CD8-positive, alpha-beta memory T cell (primary cell): Measurements from ENCODE around the gene CASK. TPM values are rescaled to one million over a fixed set of nuclear protein-coding genes. Genes with fewer than 3 reads are reported as not detected.
A peak's percentile ranks its signal among the peaks of the same experiment; 100 is the strongest.

Experiments used
- CTCF ChIA-PET: fragments of 350-600 bp; sonication (Branson Sonifier 250); formaldehyde crosslinking; loops from one replicate; lab custom pipeline; 2021; ENCODE audit warnings: antibody characterized with exemption; lab: Charles Lee
- POLR2A ChIA-PET: fragments of 350-600 bp; sonication (Branson Sonifier 250); formaldehyde crosslinking; loops from one replicate; lab custom pipeline; 2021; ENCODE audit warnings: antibody characterized with exemption; lab: Charles Lee
- DNase-seq, 5 donors: peaks; one replicate each; pipeline versions ENCODE4 v3.0.0 to v3.0.0-alpha.2; 2020 to 2022; ENCODE audit warnings: mixed read lengths in 1 of 5
- H3K27ac ChIP-seq: one replicate; pipeline ENCODE4 v1.7.0; 2013; ENCODE audit warnings: low read depth, mild to moderate bottlenecking, low read length, moderate library complexity
- H3K27me3 ChIP-seq: 2 replicates; pipeline ENCODE4 v1.7.0; 2013; ENCODE audit warnings: low read length, mild to moderate bottlenecking; ENCODE audit not compliant: insufficient read depth, poor library complexity, severe bottlenecking
- H3K36me3 ChIP-seq: 2 replicates; pipeline ENCODE4 v1.7.0; 2013; ENCODE audit warnings: mild to moderate bottlenecking, low read length, moderate library complexity; ENCODE audit not compliant: insufficient read depth
- H3K4me1 ChIP-seq: 2 replicates; pipeline ENCODE4 v1.7.0; 2013; ENCODE audit warnings: mild to moderate bottlenecking, low read length, moderate library complexity; ENCODE audit not compliant: insufficient read depth
- H3K4me3 ChIP-seq: 2 replicates; pipeline ENCODE4 v1.7.0; 2013; ENCODE audit warnings: mild to moderate bottlenecking, low read length
- H3K9me3 ChIP-seq: 2 replicates; pipeline ENCODE4 v1.7.0; 2013; ENCODE audit warnings: mild to moderate bottlenecking, low read length
- H3K27ac Mint-ChIP-seq, 8 donors: one replicate each; pipeline ENCODE4 v1.8.0; 2020 to 2021; ENCODE audit warnings: mixed read lengths in 8 of 8, mild to moderate bottlenecking in 6 of 8, inconsistent platforms in 3 of 8, moderate library complexity in 3 of 8
- H3K27me3 Mint-ChIP-seq, 2 donors: one replicate each; pipeline ENCODE4 v1.8.0; 2020 to 2021; ENCODE audit warnings: mixed read lengths in 2 of 2, mild to moderate bottlenecking in 1 of 2, moderate library complexity in 1 of 2
- H3K36me3 Mint-ChIP-seq, 3 donors: one replicate each; pipeline ENCODE4 v1.8.0; 2020 to 2021; ENCODE audit warnings: mixed read lengths in 3 of 3, inconsistent platforms in 1 of 3, mild to moderate bottlenecking in 1 of 3
- H3K4me1 Mint-ChIP-seq, 3 donors: one replicate each; pipeline ENCODE4 v1.8.0; 2020 to 2021; ENCODE audit warnings: mixed read lengths in 3 of 3, inconsistent platforms in 1 of 3, mild to moderate bottlenecking in 1 of 3
- H3K4me3 Mint-ChIP-seq, 7 donors: one replicate each; pipeline ENCODE4 v1.8.0; 2020 to 2021; ENCODE audit warnings: mixed read lengths in 7 of 7, mild to moderate bottlenecking in 6 of 7, moderate library complexity in 4 of 7, inconsistent platforms in 2 of 7
- H3K9me3 Mint-ChIP-seq, 5 donors: one replicate each; pipeline ENCODE4 v1.8.0; 2020 to 2022; ENCODE audit warnings: mixed read lengths in 5 of 5, mild to moderate bottlenecking in 3 of 5, moderate library complexity in 2 of 5, inconsistent platforms in 1 of 5
- polyA plus RNA-seq: library from polyadenylated mRNA; unstranded; fragments of 300-500 nt; fragmentation: Illumina TruSeq; gene quantifications from one replicate; pipeline ENCODE4 v1.2.3, GENCODE V29; 2021
- total RNA-seq, 2 experiments: library from RNA; stranded (reverse); gene quantifications; one replicate each; pipeline ENCODE4 v1.2.3, GENCODE V29; 2021

Gene CASK
- total and polyA plus RNA-seq, 3 experiments from 2014 or later, result 20.2 to 32.5 (median 28.4) TPM

DNA sequence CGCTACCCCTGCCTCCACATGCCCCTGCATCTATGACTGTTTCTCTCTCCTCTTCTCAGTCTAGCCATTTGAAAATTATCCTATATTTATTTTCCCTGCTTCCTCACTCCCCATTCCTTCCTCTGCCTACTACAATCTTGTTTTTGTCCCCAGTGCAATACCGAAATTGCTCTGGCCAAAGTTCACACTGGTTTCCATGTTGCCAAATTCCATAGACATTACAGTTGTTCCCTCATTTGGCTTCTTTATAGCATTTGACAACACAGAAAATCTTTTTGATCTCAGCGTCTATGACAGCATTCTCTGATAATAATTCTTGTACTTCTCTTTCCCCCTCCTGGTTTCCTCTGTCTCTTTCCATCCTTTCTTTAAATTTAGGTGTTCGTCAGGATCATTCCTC is 100.0 kb downstream of the CASK start:
- Mint-ChIP-seq H3K4me1 (peaks cover 13 to 43% (median 19%) of the 10 kb centered on the region in 3 donors), H3K4me3 (no peak overlapping the region), H3K27ac (peak overlapping the region in 1 of 8 donors; percentile 33), H3K9me3 (peaks cover 0 to 4% (median 0%) of the 10 kb centered on the region in 5 donors), H3K27me3 (no peaks in the 10 kb centered on the region), H3K36me3 (peaks cover 4 to 22% (median 8%) of the 10 kb centered on the region in 3 donors)
- Histone ChIP-seq H3K4me1 (no peaks in the 10 kb centered on the region), H3K36me3 (no peaks in the 10 kb centered on the region), H3K27ac (no peak overlapping the region), H3K4me3 (no peak overlapping the region), H3K27me3 (no peaks in the 10 kb centered on the region), H3K9me3 (no peaks in the 10 kb centered on the region)
- CTCF ChIA-PET, result no interaction called here
- POLR2A ChIA-PET, result no interaction called here
- no peak for DNase-seq

DNA sequence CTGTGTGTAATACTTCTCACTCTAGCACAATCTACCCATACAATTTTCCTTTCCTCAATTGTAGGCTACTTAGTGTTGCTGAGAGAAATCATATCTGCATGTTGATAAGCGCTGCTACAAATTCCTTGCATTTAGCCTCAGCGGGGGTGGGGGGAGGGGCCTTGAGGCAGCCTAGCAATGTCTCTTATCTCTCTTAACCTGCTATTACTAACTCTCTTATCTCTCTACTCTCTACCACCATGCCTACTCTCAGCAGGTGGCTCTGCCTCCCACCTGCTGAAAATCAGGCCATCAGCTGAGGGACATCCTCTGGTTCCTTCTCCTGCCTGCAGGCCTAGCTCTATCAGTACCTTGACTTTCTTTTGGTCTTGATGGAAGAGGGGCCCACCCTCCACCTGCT is 100.5 kb downstream of the CASK start:
- H3K36me3 Mint-ChIP-seq, result peaks cover 4 to 23% (median 8%) of the 10 kb centered on the region in 3 donors
- Histone ChIP-seq H3K9me3 (no peaks in the 10 kb centered on the region), H3K27ac (no peak overlapping the region), H3K36me3 (no peaks in the 10 kb centered on the region), H3K4me3 (no peak overlapping the region), H3K4me1 (no peaks in the 10 kb centered on the region), H3K27me3 (no peaks in the 10 kb centered on the region)
- H3K9me3 Mint-ChIP-seq, result peaks cover 0 to 4% (median 0%) of the 10 kb centered on the region in 5 donors
- CTCF ChIA-PET, result interaction anchor here (0.7 kb wide), 1 partner anchor 1728 kb away, joined by 4 read pairs; no protein-coding TSS in a partner anchor
- H3K27ac Mint-ChIP-seq, result no peak overlapping the region
- H3K4me3 Mint-ChIP-seq, result no peak overlapping the region
- POLR2A ChIA-PET, result no interaction called here
- H3K27me3 Mint-ChIP-seq, result no peaks in the 10 kb centered on the region
- DNase-seq, result no peak
- peaks cover 11 to 39% (median 14%) of the 10 kb centered on the region in 3 donors for H3K4me1 Mint-ChIP-seq

DNA sequence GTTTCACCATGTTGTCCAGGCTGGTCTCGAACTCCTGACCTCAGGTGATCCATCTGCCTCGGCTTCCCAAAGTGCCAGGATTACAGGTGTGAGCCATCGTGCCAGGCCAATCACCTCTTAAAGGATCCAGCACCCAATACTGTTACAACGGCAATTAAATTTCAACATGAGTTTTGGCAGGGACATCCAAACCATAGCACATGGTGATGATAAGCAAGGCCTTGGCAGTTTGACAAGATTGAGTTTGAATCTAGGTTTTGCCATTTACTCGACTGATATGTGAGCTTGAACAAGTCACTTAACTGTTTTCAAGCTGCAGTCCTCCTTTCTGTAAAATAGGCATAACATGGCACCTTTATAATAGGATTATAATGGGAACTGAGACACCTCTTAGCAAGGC is 115.3 kb downstream of the CASK start:
- Histone ChIP-seq H3K27ac (no peak overlapping the region), H3K27me3 (no peaks in the 10 kb centered on the region), H3K4me3 (no peak overlapping the region), H3K36me3 (no peaks in the 10 kb centered on the region), H3K9me3 (no peaks in the 10 kb centered on the region), H3K4me1 (no peaks in the 10 kb centered on the region)
- CTCF ChIA-PET, result no interaction called here
- Mint-ChIP-seq H3K9me3 (peaks cover 0 to 6% (median 2%) of the 10 kb centered on the region in 5 donors), H3K4me3 (no peak overlapping the region), H3K27me3 (peaks cover 0 to 5% of the 10 kb centered on the region in 2 donors), H3K27ac (no peak overlapping the region), H3K4me1 (peaks cover 14 to 31% (median 23%) of the 10 kb centered on the region in 3 donors), H3K36me3 (peaks cover 0 to 7% (median 3%) of the 10 kb centered on the region in 3 donors)
- POLR2A ChIA-PET, result no interaction called here
- DNase-seq, result no peak

DNA sequence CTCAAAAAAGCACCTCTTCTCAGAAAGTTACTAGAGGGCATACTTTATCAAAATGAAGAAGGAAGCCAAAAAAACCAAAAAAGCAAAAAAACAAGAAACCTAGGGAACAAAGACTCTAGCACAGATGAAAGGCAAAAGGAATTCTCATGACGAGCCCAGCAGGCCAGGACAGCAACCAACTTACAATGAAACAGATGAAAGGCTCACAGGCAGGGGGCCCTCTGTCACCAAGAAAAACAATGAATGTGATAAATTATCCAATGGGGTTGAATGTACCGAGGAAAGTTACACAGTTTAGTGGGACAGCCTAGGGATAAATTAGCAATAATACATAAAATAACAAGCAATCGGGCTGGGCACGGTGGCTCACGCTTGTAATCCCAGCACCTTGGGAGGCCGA is 120.4 kb downstream of the CASK start:
- H3K27me3 ChIP-seq, result no peaks in the 10 kb centered on the region
- H3K27ac Mint-ChIP-seq, result no peak overlapping the region
- ChIA-PET CTCF (no interaction called here), POLR2A (no interaction called here)
- no peak overlapping the region for H3K27ac ChIP-seq
- peaks cover 10 to 18% (median 11%) of the 10 kb centered on the region in 3 donors for H3K36me3 Mint-ChIP-seq
- H3K27me3 Mint-ChIP-seq, result no peaks in the 10 kb centered on the region
- H3K4me3 ChIP-seq, result no peak overlapping the region
- no peaks in the 10 kb centered on the region for H3K36me3 ChIP-seq
- H3K9me3 Mint-ChIP-seq, result peaks cover 0 to 3% (median 2%) of the 10 kb centered on the region in 5 donors
- DNase-seq, result no peak
- H3K9me3 ChIP-seq, result no peaks in the 10 kb centered on the region
- no peaks in the 10 kb centered on the region for H3K4me1 ChIP-seq
- H3K4me1 Mint-ChIP-seq, result peaks cover 28 to 53% (median 33%) of the 10 kb centered on the region in 3 donors
- no peak overlapping the region for H3K4me3 Mint-ChIP-seq

DNA sequence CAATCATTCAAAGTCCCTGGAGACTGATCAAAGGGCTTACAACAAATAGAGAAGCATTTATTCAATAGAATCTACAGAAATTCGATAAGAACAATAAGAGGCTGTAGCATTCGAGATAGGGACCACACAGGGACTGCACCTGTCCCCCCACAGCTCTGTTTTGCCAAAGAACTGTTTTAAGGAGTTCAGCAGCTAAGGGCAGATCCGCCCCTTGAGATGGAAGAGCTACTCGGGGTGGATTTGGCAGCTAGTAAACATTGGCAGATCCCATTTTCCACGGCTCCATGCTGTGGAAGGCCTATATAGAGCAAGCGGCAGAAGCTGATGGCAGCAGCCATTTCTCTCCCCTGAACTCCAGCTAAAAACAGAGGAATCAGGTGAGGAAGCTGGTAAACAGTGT is 123.7 kb downstream of the CASK start:
- H3K27ac ChIP-seq, result no peak overlapping the region
- peaks cover 29 to 54% (median 38%) of the 10 kb centered on the region in 3 donors for H3K4me1 Mint-ChIP-seq
- peak overlapping the region in 2 of 8 donors; percentile 44 to 58 for H3K27ac Mint-ChIP-seq
- no peak overlapping the region for H3K4me3 ChIP-seq
- no peaks in the 10 kb centered on the region for H3K36me3 ChIP-seq
- peaks cover 10% of the 10 kb centered on the region for H3K4me1 ChIP-seq
- ChIA-PET POLR2A (no interaction called here), CTCF (interaction anchor here (1.8 kb wide), 1 partner anchor 1758 kb away, joined by 9 read pairs; no protein-coding TSS in a partner anchor)
- DNase-seq, result no peak
- no peaks in the 10 kb centered on the region for H3K27me3 ChIP-seq
- no peaks in the 10 kb centered on the region for H3K9me3 ChIP-seq
- H3K4me3 Mint-ChIP-seq, result no peak overlapping the region
- H3K27me3 Mint-ChIP-seq, result no peaks in the 10 kb centered on the region
- H3K9me3 Mint-ChIP-seq, result peaks cover 0 to 3% (median 2%) of the 10 kb centered on the region in 5 donors
- peaks cover 10 to 19% (median 11%) of the 10 kb centered on the region in 3 donors for H3K36me3 Mint-ChIP-seq

DNA sequence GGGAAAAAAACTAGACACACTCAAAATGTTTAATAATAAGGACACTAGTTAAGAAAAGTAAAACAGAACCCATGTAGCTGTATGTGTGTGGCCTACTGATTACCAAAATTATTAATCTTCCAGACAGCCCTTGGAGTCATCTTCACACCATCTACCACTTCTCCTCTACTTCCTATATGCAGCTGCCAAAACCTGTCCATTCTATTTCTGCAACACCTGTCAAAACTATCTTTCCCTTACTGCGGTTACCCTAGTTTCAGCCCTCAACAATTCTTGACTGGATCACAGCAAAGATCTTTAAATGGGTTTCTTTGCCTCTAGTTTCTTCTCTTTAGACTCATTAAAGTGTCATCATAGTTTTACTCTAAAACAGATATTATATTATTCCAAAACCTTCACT is 126.8 kb downstream of the CASK start:
- Mint-ChIP-seq H3K9me3 (no peaks in the 10 kb centered on the region), H3K27me3 (no peaks in the 10 kb centered on the region), H3K4me3 (peak overlapping the region in 1 of 7 donors; percentile 4), H3K4me1 (peaks cover 24 to 52% (median 38%) of the 10 kb centered on the region in 3 donors), H3K27ac (peak overlapping the region in 5 of 8 donors; percentile 1 to 53 (median 25)), H3K36me3 (peaks cover 3 to 9% (median 3%) of the 10 kb centered on the region in 3 donors)
- POLR2A ChIA-PET, result interaction anchor here (0.7 kb wide), 1 partner anchor 137 kb away, joined by 3 read pairs; no protein-coding TSS in a partner anchor
- Histone ChIP-seq H3K27ac (no peak overlapping the region), H3K4me1 (peaks cover 10% of the 10 kb centered on the region), H3K36me3 (no peaks in the 10 kb centered on the region), H3K4me3 (no peak overlapping the region), H3K9me3 (no peaks in the 10 kb centered on the region), H3K27me3 (no peaks in the 10 kb centered on the region)
- CTCF ChIA-PET, result no interaction called here
- peak in 1 of 5 donors; percentile 4 for DNase-seq

DNA sequence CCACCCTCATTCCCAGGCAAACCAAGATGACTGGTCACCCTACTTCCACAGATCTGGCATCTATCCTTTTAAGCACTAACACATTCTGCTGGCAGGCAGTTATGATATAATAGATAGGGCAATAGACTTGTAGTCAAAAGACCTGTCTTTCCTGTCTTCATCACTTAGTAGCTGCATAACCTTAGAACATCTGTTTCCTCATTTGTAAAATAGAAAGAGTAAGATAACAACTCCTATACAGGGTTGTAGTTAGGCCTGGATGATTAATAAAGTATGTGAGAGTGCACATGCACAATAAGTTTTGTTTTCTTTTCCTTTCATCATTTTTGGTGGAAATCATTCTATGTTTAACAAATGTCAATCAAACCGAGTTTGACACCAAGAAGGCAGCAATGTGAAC is 127.3 kb downstream of the CASK start:
- Histone ChIP-seq H3K4me3 (no peak overlapping the region), H3K36me3 (no peaks in the 10 kb centered on the region), H3K27ac (no peak overlapping the region), H3K9me3 (no peaks in the 10 kb centered on the region), H3K4me1 (peaks cover 10% of the 10 kb centered on the region), H3K27me3 (no peaks in the 10 kb centered on the region)
- DNase-seq, result no peak
- H3K27me3 Mint-ChIP-seq, result no peaks in the 10 kb centered on the region
- ChIA-PET POLR2A (no interaction called here), CTCF (no interaction called here)
- H3K4me3 Mint-ChIP-seq, result peak overlapping the region in 1 of 7 donors; percentile 8
- peaks cover 24 to 50% (median 38%) of the 10 kb centered on the region in 3 donors for H3K4me1 Mint-ChIP-seq
- H3K36me3 Mint-ChIP-seq, result peaks cover 3 to 6% (median 3%) of the 10 kb centered on the region in 3 donors
- H3K27ac Mint-ChIP-seq, result peak overlapping the region in 4 of 8 donors; percentile 14 to 64 (median 22)
- H3K9me3 Mint-ChIP-seq, result no peaks in the 10 kb centered on the region

DNA sequence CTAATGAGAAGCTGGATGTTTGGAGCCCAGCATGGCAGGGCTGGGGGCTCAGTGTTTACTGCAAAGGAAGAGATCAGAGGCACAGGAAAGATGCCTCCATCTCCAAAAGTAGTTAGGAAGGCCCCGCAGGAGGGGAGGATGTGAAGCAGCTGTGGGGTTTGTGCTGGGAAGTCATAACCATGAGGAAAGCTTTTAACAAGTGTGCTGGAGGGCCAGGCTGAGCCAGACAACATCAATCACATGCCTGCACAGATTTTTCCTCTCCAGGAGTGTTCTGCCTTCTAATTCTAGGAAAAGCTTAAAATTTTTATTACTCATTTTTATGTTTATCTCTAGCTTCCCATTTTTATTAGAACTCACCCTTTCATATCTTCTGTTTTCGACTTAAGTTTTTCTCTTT is 134.0 kb downstream of the CASK start:
- H3K36me3 Mint-ChIP-seq, result peaks cover 0 to 15% (median 6%) of the 10 kb centered on the region in 3 donors
- no peaks in the 10 kb centered on the region for H3K9me3 Mint-ChIP-seq
- H3K27ac ChIP-seq, result no peak overlapping the region
- no peaks in the 10 kb centered on the region for H3K27me3 Mint-ChIP-seq
- ChIA-PET POLR2A (no interaction called here), CTCF (interaction anchor here (1.1 kb wide), 1 partner anchor 8 kb away, joined by 3 read pairs; no protein-coding TSS in a partner anchor)
- no peaks in the 10 kb centered on the region for H3K4me1 ChIP-seq
- no peak overlapping the region for H3K4me3 Mint-ChIP-seq
- no peaks in the 10 kb centered on the region for H3K36me3 ChIP-seq
- H3K9me3 ChIP-seq, result no peaks in the 10 kb centered on the region
- no peak for DNase-seq
- peaks cover 6 to 33% (median 16%) of the 10 kb centered on the region in 3 donors for H3K4me1 Mint-ChIP-seq
- H3K4me3 ChIP-seq, result no peak overlapping the region
- no peaks in the 10 kb centered on the region for H3K27me3 ChIP-seq
- H3K27ac Mint-ChIP-seq, result peak overlapping the region in 4 of 8 donors; percentile 8 to 59 (median 36)
